NCI-H187 treated with DMSO at 0.1 percent for 48 hours (cell line): ENCODE measurements around the gene BTBD3.

ENCODE experiments used
- DNase-seq: peaks from one replicate; lab custom pipeline; 2025; lab: John Stamatoyannopoulos, UW

Gene BTBD3

GRCh38 chr20:11970243-11970836 is 52.6 kb downstream of the BTBD3 start:
- DNase-seq, result no peak

GRCh38 chr20:11972478-11972877 is 54.8 kb downstream of the BTBD3 start:
- DNase-seq, result no peak
